HG02571 (cell line): Measurements from ENCODE around the gene CT45A1.
"Not testable (repeated sequence)": the region's sequence is repeated elsewhere in the genome, so short reads cannot be mapped to it uniquely, and the experiment has no call there.

ENCODE experiments used
- ATAC-seq: cut with Tn5 transposase; IDR thresholded peaks from one replicate; pipeline ENCODE4 v1.9.1; 2021; ENCODE audit warnings: mild to moderate bottlenecking, moderate library complexity; ENCODE audit not compliant: unreplicated experiment

The CT45A1 gene

GRCh38 chrX:135713183-135713689 is at the start of gene CT45A1:
Gene CT45A1, plus strand, starts transcription at chrX:135713639. Its CDS starts 5,302 bp downstream, at chrX:135718941.
- not testable (repeated sequence) for ATAC-seq

- ATAC-seq = not testable (repeated sequence)
These were observed 40.5 kb upstream of the CT45A1 start for GRCh38 chrX:135672979-135673378.

GRCh38 chrX:135688137-135688536 is 25.3 kb upstream of the CT45A1 start:
- ATAC-seq = no peak

- ATAC-seq = no peak
These were observed 18.0 kb upstream of the CT45A1 start for GRCh38 chrX:135695471-135695870.

GRCh38 chrX:135697601-135698000 is 15.8 kb upstream of the CT45A1 start:
- no peak for ATAC-seq

GRCh38 chrX:135698924-135699323 is 14.5 kb upstream of the CT45A1 start:
- ATAC-seq = no peak

GRCh38 chrX:135707880-135708279 is 5.6 kb upstream of the CT45A1 start:
- ATAC-seq = no peak

- no peak for ATAC-seq
These were observed 356 bp downstream of the CT45A1 start for GRCh38 chrX:135713795-135714194.

- ATAC-seq = not testable (repeated sequence)
These were observed 21.2 kb downstream of the CT45A1 start for GRCh38 chrX:135734666-135735065.

GRCh38 chrX:135737366-135738071 is 24.1 kb downstream of the CT45A1 start:
- ATAC-seq = no peak

- ATAC-seq = no peak
These were observed 27.3 kb downstream of the CT45A1 start for GRCh38 chrX:135740681-135741149.

- ATAC-seq = no peak
These were observed 27.8 kb downstream of the CT45A1 start for GRCh38 chrX:135741192-135741715.

- ATAC-seq = not testable (repeated sequence)
These were observed 31.3 kb downstream of the CT45A1 start for GRCh38 chrX:135744739-135745138.

- ATAC-seq = not testable (repeated sequence)
These were observed 54.7 kb downstream of the CT45A1 start, which contains the start of gene CT45A3 for GRCh38 chrX:135768091-135768490. Gene CT45A3, minus strand, starts transcription at chrX:135768191. Its CDS starts 3,747 bp downstream, at chrX:135764444.
